Adrenal gland (tissue), 5 donors: ENCODE results near the gene COL16A1.

Source experiments
- POLR2A ChIP-seq, 2 donors: fragments of 450-650 bp; IDR thresholded peaks; one replicate each; pipeline ENCODE4 v1.6.1; 2017; ENCODE audit warnings: antibody characterized with exemption in 2 of 2, mild to moderate bottlenecking in 2 of 2, moderate library complexity in 1 of 2
- TF ChIP-seq, protein P1 (sequence below), 6 experiments: fragments of 450-650 bp in 4 of 6; fragments of 200-600 bp in 2 of 6; sonication (generic) in 1 of 6; IDR thresholded peaks; 1 replicate in 5 of 6; 2 replicates in 1 of 6; pipeline versions ENCODE4 v1.5.1 to v1.8.0; 2016 to 2021; ENCODE audit warnings: antibody characterized with exemption in 6 of 6, mild to moderate bottlenecking in 2 of 6, moderate library complexity in 1 of 6
- donor health status: DM: no; HTN: no; CAD: no.

DNA sequence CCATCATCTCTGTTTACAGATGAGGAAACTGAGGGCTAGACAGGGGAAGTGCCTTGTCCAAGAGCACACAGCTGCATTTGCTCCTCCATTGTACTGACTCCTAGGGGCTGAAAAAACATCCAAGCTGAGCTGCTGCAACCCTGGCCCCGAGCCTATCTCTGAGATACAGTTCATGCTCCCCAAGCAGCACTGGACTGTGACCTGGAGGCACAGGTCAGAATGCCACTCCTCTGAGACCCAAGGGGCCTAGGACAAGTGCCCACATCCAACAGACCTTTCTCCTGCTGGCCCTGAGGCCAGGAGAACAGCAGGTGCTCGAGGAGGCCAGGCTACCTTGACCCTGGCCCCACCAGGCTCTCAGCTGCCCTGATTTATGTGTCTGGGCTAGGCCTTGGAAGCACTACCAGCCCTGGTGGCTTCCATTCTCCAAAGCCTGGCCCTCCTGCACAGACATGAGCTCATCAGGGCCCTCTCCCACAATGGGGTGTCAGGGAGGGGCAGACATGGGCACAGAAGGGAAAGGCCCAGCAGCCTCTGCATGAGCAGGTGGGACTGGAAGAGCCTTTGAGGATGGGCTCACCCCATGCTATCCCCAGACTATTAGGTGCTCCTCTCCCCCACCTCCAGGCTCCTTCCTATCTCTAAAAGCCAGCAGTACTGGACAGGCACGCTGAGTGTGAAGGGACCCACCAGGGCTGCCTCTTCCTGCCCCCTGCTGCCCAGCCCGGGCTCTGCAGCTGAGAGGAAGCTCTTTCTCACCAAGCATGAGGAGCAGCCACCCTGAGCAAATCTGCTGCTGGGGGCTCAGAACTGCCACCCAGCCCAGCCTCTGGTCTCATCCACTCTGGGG is 41.5 kb upstream of the COL16A1 start:
- TF ChIP-seq, protein P1, sequence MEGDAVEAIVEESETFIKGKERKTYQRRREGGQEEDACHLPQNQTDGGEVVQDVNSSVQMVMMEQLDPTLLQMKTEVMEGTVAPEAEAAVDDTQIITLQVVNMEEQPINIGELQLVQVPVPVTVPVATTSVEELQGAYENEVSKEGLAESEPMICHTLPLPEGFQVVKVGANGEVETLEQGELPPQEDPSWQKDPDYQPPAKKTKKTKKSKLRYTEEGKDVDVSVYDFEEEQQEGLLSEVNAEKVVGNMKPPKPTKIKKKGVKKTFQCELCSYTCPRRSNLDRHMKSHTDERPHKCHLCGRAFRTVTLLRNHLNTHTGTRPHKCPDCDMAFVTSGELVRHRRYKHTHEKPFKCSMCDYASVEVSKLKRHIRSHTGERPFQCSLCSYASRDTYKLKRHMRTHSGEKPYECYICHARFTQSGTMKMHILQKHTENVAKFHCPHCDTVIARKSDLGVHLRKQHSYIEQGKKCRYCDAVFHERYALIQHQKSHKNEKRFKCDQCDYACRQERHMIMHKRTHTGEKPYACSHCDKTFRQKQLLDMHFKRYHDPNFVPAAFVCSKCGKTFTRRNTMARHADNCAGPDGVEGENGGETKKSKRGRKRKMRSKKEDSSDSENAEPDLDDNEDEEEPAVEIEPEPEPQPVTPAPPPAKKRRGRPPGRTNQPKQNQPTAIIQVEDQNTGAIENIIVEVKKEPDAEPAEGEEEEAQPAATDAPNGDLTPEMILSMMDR (IDR thresholded peaks at IDR 0.05): peak; percentile 62 to 80 (median 69)
- TF ChIP-seq POLR2A (IDR thresholded peaks at IDR 0.05): no peak
